Mucosa of descending colon (tissue), 3 donors: Measurements from ENCODE around the gene SH3BP5. TPM values are rescaled to one million over a fixed set of nuclear protein-coding genes. Genes with fewer than 3 reads are reported as not detected.

ENCODE experiments used
- ATAC-seq: fragments of 200-7000 bp; cut with Tn5 transposase; one replicate; pipeline ENCODE4 v1.9.1; 2020; ENCODE audit warnings: mild to moderate bottlenecking, moderate library complexity
- DNase-seq, 3 donors: peaks; one replicate each; pipeline ENCODE4 v3.0.0-alpha.2; 2020
- H3K36me3 ChIP-seq: fragments of 200-600 bp; one replicate; pipeline ENCODE4 v1.8.0; 2021; ENCODE audit warnings: low read depth, mild to moderate bottlenecking
- H3K4me1 ChIP-seq: fragments of 200-600 bp; one replicate; pipeline ENCODE4 v1.8.0; 2021; ENCODE audit warnings: low read depth, mild to moderate bottlenecking
- H3K4me3 ChIP-seq: fragments of 200-600 bp; one replicate; pipeline ENCODE4 v1.8.0; 2021; ENCODE audit warnings: mild to moderate bottlenecking
- H3K9me3 ChIP-seq: fragments of 200-600 bp; one replicate; pipeline ENCODE4 v1.8.0; 2021; ENCODE audit warnings: mild to moderate bottlenecking
- intact Hi-C, 2 donors: fragments of 100-400 bp; cut with DNase I in 1 of 2; cut with micrococcal nuclease in 1 of 2; formaldehyde crosslinking; loops; one replicate each; pipeline versions ENCODE4 v1.11.0 to v1.11.1; 2022; cut with DNase I, micrococcal nuclease
- long read RNA-seq, 2 donors: library from polyadenylated mRNA; unstranded; transcript quantifications; one replicate each; pipeline ENCODE4 v2.0.0, GENCODE V29; 2019 to 2021
- total RNA-seq, 3 donors: library from RNA; stranded (reverse); fragmentation: NEBNext Ultra II Directional in 2 of 3; extraction: Animal tissue kit (Norgen Biotek cat#: 25700) in 2 of 3; gene quantifications; one replicate each; pipeline versions ENCODE4 v1.2.1 to v1.2.4, GENCODE V29; 2021 to 2023
- TF ChIP-seq, protein P1 (sequence below): fragments of 200-600 bp; IDR thresholded peaks from one replicate; pipeline ENCODE4 v1.8.0; 2022; ENCODE audit warnings: antibody characterized with exemption, mild to moderate bottlenecking
- donor health status: DM: no; HTN: no; CAD: no; lungs with moderate emphysema.
- donor health status: DM: no; HTN: no; CAD: no.
- donor health status: DM: no; HTN: yes; CAD: no.

Gene SH3BP5, protein sequence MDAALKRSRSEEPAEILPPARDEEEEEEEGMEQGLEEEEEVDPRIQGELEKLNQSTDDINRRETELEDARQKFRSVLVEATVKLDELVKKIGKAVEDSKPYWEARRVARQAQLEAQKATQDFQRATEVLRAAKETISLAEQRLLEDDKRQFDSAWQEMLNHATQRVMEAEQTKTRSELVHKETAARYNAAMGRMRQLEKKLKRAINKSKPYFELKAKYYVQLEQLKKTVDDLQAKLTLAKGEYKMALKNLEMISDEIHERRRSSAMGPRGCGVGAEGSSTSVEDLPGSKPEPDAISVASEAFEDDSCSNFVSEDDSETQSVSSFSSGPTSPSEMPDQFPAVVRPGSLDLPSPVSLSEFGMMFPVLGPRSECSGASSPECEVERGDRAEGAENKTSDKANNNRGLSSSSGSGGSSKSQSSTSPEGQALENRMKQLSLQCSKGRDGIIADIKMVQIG
- 10 to 100 TPM in 2 of 3 donors, 1 to 10 TPM in 1; 5.9 to 20.8 (median 10.9) TPM for total RNA-seq
- long read RNA-seq, donor 1, transcript SH3BP5-202 (9 exons, 2,822 nt), result major isoform, 12 of 19 reads
- long read RNA-seq, donor 1, partial matches to known transcripts, result 4 of 19 reads
- long read RNA-seq, donor 1, other reads (novel, unspliced or antisense), result 3 of 19 reads
- long read RNA-seq, donor 2, transcript SH3BP5-202 (9 exons, 2,822 nt), result major isoform, 15 of 18 reads
- long read RNA-seq, donor 2, partial matches to known transcripts, result 0 of 18 reads
- long read RNA-seq, donor 2, other reads (novel, unspliced or antisense), result 3 of 18 reads

DNA sequence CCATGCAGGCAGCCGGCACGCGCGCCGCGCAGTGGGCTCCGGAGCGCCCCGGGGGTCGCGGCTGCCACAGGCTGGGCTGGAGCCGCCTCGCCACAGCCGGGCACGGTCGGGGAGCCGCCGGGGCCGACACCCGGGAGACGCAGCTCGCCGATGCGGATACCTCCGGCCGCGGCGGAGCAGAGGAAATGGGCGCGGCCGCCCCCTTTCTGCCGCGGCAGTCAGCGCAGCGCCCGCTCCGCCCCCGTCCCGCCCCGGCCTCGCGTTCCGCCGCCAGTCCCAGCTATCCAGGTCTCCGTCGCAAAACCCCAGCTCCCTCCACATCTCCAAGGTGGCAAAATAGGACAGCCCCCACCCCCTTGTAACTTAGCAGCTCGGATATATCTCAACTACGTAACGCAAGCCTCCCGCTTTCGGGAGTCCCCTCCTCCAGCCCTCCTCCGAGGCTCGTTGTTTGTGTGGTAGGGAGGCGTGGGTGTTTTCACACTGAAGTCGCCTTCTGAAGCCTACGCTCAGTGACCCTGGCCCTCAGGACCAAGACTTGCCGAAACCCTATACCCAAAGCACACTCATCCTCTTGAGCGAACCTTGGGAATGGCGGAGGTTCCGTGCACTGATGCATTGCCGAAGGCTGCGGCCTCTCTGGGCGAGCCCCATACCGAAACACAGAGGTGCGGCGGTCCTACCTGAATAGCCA is at the start of gene SH3BP5:
Gene SH3BP5 (minus strand): TSS at position 182 of the 694 bp plus-strand sequence. CDS start 178 bp downstream, at position 4.
- peak; percentile 71 to 84 (median 81) for DNase-seq
- H3K36me3 ChIP-seq, result no peaks in the 10 kb centered on the region
- peak; percentile 95 for ATAC-seq
- TF ChIP-seq, protein P1, sequence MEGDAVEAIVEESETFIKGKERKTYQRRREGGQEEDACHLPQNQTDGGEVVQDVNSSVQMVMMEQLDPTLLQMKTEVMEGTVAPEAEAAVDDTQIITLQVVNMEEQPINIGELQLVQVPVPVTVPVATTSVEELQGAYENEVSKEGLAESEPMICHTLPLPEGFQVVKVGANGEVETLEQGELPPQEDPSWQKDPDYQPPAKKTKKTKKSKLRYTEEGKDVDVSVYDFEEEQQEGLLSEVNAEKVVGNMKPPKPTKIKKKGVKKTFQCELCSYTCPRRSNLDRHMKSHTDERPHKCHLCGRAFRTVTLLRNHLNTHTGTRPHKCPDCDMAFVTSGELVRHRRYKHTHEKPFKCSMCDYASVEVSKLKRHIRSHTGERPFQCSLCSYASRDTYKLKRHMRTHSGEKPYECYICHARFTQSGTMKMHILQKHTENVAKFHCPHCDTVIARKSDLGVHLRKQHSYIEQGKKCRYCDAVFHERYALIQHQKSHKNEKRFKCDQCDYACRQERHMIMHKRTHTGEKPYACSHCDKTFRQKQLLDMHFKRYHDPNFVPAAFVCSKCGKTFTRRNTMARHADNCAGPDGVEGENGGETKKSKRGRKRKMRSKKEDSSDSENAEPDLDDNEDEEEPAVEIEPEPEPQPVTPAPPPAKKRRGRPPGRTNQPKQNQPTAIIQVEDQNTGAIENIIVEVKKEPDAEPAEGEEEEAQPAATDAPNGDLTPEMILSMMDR, result peak; percentile 71
- H3K4me1 ChIP-seq, result peaks cover 10% of the 10 kb centered on the region
- intact Hi-C loops, result loop anchor here (5.0 to 10.0 kb wide), 2 partner anchors 65 to 68 kb away; no protein-coding TSS in a partner anchor
- H3K4me3 ChIP-seq, result peak within 1 kb of the TSS; percentile 68
- no peaks in the 10 kb centered on the region for H3K9me3 ChIP-seq

DNA sequence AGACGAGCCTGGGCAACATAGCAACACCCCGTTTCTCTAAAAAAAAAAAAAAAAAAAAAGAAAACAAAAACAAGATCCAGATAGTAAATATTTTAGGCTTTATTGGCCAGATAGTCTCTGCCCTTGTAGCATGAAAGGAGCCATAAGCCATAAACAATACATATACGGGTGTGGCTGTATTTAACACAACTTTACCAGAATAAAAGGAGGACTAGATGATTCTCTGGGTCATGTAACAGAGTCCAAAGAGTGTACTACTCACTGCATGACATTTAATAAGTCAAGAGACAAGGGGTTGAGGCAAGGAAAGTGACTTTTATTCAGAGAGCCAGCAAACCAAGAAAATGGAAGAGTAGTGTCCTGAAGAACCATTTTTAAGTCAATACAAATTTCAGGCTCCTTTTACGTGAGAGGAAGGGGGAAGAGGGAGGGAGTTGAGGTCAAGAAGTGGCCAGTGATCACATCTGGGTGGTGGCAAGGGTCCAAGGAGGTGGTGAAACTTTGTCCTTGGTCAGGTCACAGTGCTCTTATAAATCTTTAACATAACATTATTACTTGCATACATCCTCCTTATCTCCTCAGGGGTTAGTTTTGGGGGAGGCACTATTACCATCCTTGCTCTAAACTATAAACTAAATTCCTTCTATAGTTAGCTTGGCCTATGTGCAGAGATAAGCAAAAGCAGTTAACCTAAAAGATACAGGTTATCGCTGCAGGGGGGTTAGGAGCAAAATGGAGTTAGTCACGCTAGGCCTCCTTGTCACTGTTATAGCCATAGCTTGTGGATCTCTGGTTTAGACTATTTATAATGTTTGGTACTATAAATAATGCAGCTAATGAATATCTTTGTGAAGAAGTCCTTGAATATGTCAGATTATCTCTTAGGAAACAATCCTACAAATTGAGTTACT is 48.8 kb upstream of the SH3BP5 start:
- ATAC-seq, result peak; percentile 52
- no peaks in the 10 kb centered on the region for H3K36me3 ChIP-seq
- no peak for DNase-seq
- H3K9me3 ChIP-seq, result peaks cover under 1% of the 10 kb centered on the region
- no peaks in the 10 kb centered on the region for H3K4me1 ChIP-seq
- TF ChIP-seq, protein P1, result no peak
- H3K4me3 ChIP-seq, result no peak overlapping the region
- intact Hi-C loops, result no loop called here

DNA sequence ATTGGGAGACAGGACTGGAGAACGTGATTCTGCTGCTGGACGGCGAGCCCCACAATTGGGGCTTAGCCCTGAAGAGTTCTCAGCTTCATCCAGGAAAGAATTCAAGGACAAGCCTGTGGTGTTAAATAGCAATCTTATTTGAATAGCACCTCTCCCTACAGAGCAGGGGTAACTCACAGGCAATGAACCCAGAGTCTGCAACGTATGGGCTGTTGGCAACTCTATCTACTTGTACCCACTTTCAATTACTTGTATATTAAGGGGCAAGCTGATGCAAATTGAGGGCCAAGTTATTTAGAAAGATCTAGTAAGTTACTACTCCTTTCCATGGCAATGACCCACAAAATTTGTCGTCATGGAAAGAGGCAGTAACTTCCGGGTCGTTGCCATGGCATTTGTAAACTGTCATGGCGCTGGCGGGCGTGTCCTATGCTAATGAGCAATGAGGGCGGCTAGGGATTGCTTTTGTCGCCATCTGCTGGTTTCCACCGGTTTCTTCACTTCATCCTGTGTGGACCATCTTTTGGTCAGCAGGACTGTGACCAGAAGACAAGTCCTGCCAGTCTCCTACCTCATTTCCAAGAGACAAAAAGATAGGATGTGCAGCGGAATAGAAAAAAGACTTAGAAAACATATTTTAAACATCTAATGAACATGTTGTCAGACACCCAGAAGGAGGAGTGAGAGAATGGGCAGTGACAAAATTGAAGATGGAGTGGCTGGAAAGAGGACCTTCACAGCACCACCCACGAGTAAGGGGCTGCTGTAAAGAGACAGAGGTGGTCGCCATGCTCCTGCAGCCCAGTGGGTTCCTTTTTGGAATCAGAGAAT is 45.8 kb upstream of the SH3BP5 start:
- TF ChIP-seq, protein P1, result peak; percentile 83
- H3K4me3 ChIP-seq, result no peak overlapping the region
- peak; percentile 99 for ATAC-seq
- no peaks in the 10 kb centered on the region for H3K36me3 ChIP-seq
- no peaks in the 10 kb centered on the region for H3K9me3 ChIP-seq
- peak; percentile 93 to 97 (median 94) for DNase-seq
- intact Hi-C loops, result loop anchor here (10.0 kb wide), 1 partner anchor 113 kb away; no protein-coding TSS in a partner anchor
- H3K4me1 ChIP-seq, result no peaks in the 10 kb centered on the region

DNA sequence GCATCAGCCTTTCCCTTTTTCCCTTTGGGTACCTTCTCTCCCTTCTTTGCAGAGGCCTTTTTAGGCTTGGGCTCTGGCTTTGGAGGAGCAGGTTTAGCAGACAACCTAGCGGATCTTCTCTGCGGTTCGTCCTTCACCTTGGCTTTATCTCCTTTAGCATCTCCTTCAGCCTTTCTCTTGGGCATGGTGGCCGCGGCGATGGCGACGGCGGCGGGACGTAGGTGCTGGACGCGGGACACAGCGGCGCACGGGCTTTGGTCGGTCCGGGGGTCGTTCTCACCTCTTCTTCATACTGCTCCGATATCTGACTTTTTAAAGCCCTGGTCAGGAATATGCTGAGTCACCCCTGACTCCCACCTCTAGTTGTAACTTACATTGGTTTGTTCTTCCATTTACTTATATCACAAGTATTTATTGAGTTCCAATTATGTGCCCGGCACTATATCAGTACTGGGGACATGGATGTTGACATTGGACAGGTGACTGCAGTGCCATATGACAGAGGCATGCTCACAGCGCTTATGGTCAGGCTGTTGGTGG is 43.1 kb upstream of the SH3BP5 start:
- TF ChIP-seq, protein P1, result no peak

More for the DNA sequence above, 43.1 kb upstream of the SH3BP5 start:
- ATAC-seq (no peak), DNase-seq (no peak)
- no peaks in the 10 kb centered on the region for H3K36me3 ChIP-seq
- no peaks in the 10 kb centered on the region for H3K9me3 ChIP-seq
- no peak overlapping the region for H3K4me3 ChIP-seq
- intact Hi-C loops, result loop anchor here (10.0 kb wide), 1 partner anchor 111 kb away; no protein-coding TSS in a partner anchor
- no peaks in the 10 kb centered on the region for H3K4me1 ChIP-seq
